Effector memory CD4-positive, alpha-beta T cell (primary cell): ENCODE data around the gene KRTAP10-5.
"Not testable (repeated sequence)": the region's sequence is repeated elsewhere in the genome, so short reads cannot be mapped to it uniquely, and the experiment has no call there.

Source experiments
- DNase-seq, 3 donors: peaks; one replicate each; pipeline ENCODE4 v3.0.0-alpha.2; 2020
- H3K27ac ChIP-seq: 2 replicates; pipeline ENCODE4 v1.7.0; 2013; ENCODE audit warnings: mild to moderate bottlenecking, low read length, moderate library complexity; ENCODE audit not compliant: insufficient read depth, poor library complexity, severe bottlenecking
- H3K27me3 ChIP-seq: replicated peaks from 2 replicates; pipeline ENCODE4 v1.7.0; 2013; ENCODE audit warnings: mild to moderate bottlenecking, low read length; ENCODE audit not compliant: insufficient read depth, control insufficient read depth, poor library complexity, severe bottlenecking
- H3K36me3 ChIP-seq: 2 replicates; pipeline ENCODE4 v1.7.0; 2013; ENCODE audit warnings: mild to moderate bottlenecking, low read length, moderate library complexity; ENCODE audit not compliant: control insufficient read depth, insufficient read depth
- H3K4me1 ChIP-seq: 2 replicates; pipeline ENCODE4 v1.7.0; 2013; ENCODE audit warnings: low read length, mild to moderate bottlenecking; ENCODE audit not compliant: control insufficient read depth, insufficient read depth, poor library complexity, severe bottlenecking
- H3K4me3 ChIP-seq: 2 replicates; pipeline ENCODE4 v1.7.0; 2013; ENCODE audit warnings: low read length, low read depth, mild to moderate bottlenecking; ENCODE audit not compliant: insufficient read depth, poor library complexity, severe bottlenecking
- H3K9me3 ChIP-seq: 2 replicates; pipeline ENCODE4 v1.7.0; 2013; ENCODE audit warnings: mild to moderate bottlenecking, low read length, moderate library complexity; ENCODE audit not compliant: control insufficient read depth

The KRTAP10-5 gene

GRCh38 chr21:44558695-44559094, 21.7 kb downstream of the KRTAP10-5 start, which contains the start of gene KRTAP10-3:
TSS of gene KRTAP10-3 (minus strand) at chr21:44558795. CDS start at chr21:44558715, 80 bp downstream.
- DNase-seq = no peak
- Histone ChIP-seq H3K4me1 (no peaks in the 10 kb centered on the region), H3K4me3 (no peak within 1 kb of the TSS), H3K27me3 (no peaks in the 10 kb centered on the region), H3K27ac (no peak within 1 kb of the TSS), H3K36me3 (no peaks in the 10 kb centered on the region), H3K9me3 (no peaks in the 10 kb centered on the region)

GRCh38 chr21:44558329-44558675, 22.1 kb downstream of the KRTAP10-5 start:
- not testable (repeated sequence) for H3K9me3 ChIP-seq, H3K27ac ChIP-seq, DNase-seq, H3K36me3 ChIP-seq, H3K4me3 ChIP-seq, H3K4me1 ChIP-seq, H3K27me3 ChIP-seq

GRCh38 chr21:44557491-44558328, 22.7 kb downstream of the KRTAP10-5 start:
- no peaks in the 10 kb centered on the region for H3K9me3 ChIP-seq
- no peaks in the 10 kb centered on the region for H3K4me1 ChIP-seq
- H3K27me3 ChIP-seq = no peaks in the 10 kb centered on the region
- H3K27ac ChIP-seq = no peak overlapping the region
- no peaks in the 10 kb centered on the region for H3K36me3 ChIP-seq
- no peak overlapping the region for H3K4me3 ChIP-seq
- DNase-seq = no peak

- H3K36me3 ChIP-seq = no peaks in the 10 kb centered on the region
Measured at GRCh38 chr21:44556879-44557278, 23.5 kb downstream of the KRTAP10-5 start.

GRCh38 chr21:44555200-44555875, 25.1 kb downstream of the KRTAP10-5 start:
- no peak for DNase-seq
- Histone ChIP-seq H3K27me3 (no peaks in the 10 kb centered on the region), H3K4me3 (no peak overlapping the region), H3K36me3 (no peaks in the 10 kb centered on the region), H3K4me1 (no peaks in the 10 kb centered on the region), H3K27ac (no peak overlapping the region), H3K9me3 (no peaks in the 10 kb centered on the region)

More at GRCh38 chr21:44556879-44557278, 23.5 kb downstream of the KRTAP10-5 start:
- no peak overlapping the region for H3K4me3 ChIP-seq
- no peaks in the 10 kb centered on the region for H3K4me1 ChIP-seq
- H3K27me3 ChIP-seq = no peaks in the 10 kb centered on the region
- no peak for DNase-seq
- no peaks in the 10 kb centered on the region for H3K9me3 ChIP-seq
- no peak overlapping the region for H3K27ac ChIP-seq

GRCh38 chr21:44552681-44553080, 27.7 kb downstream of the KRTAP10-5 start:
- no peak for DNase-seq
- Histone ChIP-seq H3K27ac (no peak overlapping the region), H3K27me3 (no peaks in the 10 kb centered on the region), H3K4me3 (no peak overlapping the region), H3K4me1 (peaks cover 4% of the 10 kb centered on the region), H3K9me3 (no peaks in the 10 kb centered on the region), H3K36me3 (no peaks in the 10 kb centered on the region)

GRCh38 chr21:44552136-44552535, 28.3 kb downstream of the KRTAP10-5 start:
- Histone ChIP-seq H3K4me3 (no peak overlapping the region), H3K27me3 (no peaks in the 10 kb centered on the region), H3K9me3 (no peaks in the 10 kb centered on the region), H3K27ac (no peak overlapping the region), H3K4me1 (peaks cover 9% of the 10 kb centered on the region), H3K36me3 (no peaks in the 10 kb centered on the region)
- DNase-seq = no peak

- Histone ChIP-seq H3K36me3 (no peaks in the 10 kb centered on the region), H3K4me3 (no peak within 1 kb of the TSS), H3K27me3 (no peaks in the 10 kb centered on the region), H3K9me3 (no peaks in the 10 kb centered on the region), H3K4me1 (peaks cover 9% of the 10 kb centered on the region), H3K27ac (no peak within 1 kb of the TSS)
- no peak for DNase-seq
Measured at GRCh38 chr21:44551340-44551961, 29.0 kb downstream of the KRTAP10-5 start, which contains the start of gene KRTAP10-2. TSS of gene KRTAP10-2 (minus strand) at chr21:44551505. CDS start at chr21:44551458, 47 bp downstream.

- H3K4me1 ChIP-seq = peaks cover 9% of the 10 kb centered on the region
- no peak overlapping the region for H3K27ac ChIP-seq
- no peak for DNase-seq
- H3K36me3 ChIP-seq = no peaks in the 10 kb centered on the region
- H3K4me3 ChIP-seq = no peak overlapping the region
- no peaks in the 10 kb centered on the region for H3K9me3 ChIP-seq
- H3K27me3 ChIP-seq = no peaks in the 10 kb centered on the region
Measured at GRCh38 chr21:44550807-44551206, 29.6 kb downstream of the KRTAP10-5 start.

- DNase-seq, H3K4me3 ChIP-seq, H3K27me3 ChIP-seq, H3K4me1 ChIP-seq, H3K36me3 ChIP-seq, H3K27ac ChIP-seq, H3K9me3 ChIP-seq: not testable (repeated sequence)
Measured at GRCh38 chr21:44550285-44550684, 30.1 kb downstream of the KRTAP10-5 start.
